ENCODE data around the gene TAF4.
"Not testable (repeated sequence)": the region's sequence is repeated elsewhere in the genome, so short reads cannot be mapped to it uniquely, and the experiment has no call there.

Gene TAF4

GRCh38 chr20:61958773-61959700, 106.6 kb downstream of the TAF4 start:
- DNase-seq (ENCODE audit: low spot score): no peak

GRCh38 chr20:61957961-61958715, 107.5 kb downstream of the TAF4 start:
- DNase-seq (ENCODE audit: low spot score): no peak

- DNase-seq (ENCODE audit: low spot score): no peak
These were observed 109.0 kb downstream of the TAF4 start for GRCh38 chr20:61956396-61957342.

DNA sequence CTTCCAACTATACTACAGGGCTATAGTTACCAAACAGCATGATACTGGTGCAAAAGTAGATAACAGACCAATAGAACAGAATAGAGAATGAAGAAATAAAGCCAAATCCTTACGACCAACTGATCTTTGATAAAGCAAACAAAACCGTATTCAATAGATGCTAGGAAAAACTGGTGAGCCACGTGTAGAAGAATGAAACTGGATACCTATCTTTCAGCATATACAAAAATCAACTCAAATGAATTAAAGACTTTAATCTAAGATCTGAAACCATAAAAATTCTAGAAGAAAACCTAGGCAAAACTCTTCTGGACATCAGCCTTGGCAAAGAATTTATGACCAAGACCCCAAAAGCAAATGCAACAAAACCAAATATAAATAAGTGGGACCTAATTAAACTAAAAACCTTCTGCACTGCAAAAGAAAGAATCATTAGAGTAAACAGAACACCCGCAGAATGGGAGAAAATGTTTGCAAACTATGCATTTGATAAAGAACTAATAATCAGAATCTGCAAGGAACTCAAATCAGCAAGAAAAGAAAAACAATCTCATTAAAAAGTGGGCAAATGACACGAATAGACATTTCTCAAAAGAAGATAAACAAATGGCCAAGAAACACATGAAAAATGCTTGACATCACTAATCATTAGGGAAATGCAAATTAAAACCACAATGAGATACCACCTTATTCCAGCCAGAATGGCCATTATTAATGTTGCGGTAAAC, 109.8 kb downstream of the TAF4 start:
- DNase-seq (ENCODE audit: low spot score): no peak

DNA sequence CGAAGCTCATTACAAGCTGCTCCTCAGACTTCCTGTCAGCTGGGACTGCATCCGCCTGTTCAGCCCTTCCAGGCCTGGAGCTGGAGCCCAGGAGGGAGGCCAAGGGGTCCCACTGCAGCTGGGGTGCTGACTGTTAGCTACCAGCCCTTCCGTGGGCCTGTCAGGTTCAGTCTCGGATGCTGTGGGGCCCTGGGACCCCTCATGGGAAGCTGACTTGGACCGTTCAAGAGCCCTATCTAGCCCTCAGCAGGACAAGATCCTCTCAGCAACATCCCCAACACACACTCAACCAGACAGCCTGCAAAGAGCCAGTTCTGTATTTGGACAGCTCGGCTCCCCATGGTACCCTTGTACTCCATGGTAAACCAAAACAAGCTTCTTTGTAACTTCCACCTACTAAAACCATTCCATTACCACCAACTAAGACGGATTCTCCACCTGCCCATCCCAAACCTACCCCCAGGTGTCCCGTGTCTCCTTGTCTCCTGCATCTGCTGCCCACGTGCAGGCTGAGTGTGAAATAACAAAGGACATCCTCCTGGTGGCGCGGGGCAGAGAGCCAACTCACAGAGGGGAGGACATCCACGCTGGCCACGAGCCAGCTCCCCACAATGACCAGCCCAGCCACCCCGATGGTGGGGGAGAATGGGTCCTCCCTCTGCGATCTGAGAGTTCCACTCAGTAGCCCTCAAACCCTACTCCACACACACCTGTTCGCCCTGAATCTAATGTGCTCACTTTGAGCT, 111.2 kb downstream of the TAF4 start:
- no peak for DNase-seq (ENCODE audit: low spot score)

GRCh38 chr20:61953037-61954021, 112.4 kb downstream of the TAF4 start:
- DNase-seq (ENCODE audit: low spot score): no peak

DNA sequence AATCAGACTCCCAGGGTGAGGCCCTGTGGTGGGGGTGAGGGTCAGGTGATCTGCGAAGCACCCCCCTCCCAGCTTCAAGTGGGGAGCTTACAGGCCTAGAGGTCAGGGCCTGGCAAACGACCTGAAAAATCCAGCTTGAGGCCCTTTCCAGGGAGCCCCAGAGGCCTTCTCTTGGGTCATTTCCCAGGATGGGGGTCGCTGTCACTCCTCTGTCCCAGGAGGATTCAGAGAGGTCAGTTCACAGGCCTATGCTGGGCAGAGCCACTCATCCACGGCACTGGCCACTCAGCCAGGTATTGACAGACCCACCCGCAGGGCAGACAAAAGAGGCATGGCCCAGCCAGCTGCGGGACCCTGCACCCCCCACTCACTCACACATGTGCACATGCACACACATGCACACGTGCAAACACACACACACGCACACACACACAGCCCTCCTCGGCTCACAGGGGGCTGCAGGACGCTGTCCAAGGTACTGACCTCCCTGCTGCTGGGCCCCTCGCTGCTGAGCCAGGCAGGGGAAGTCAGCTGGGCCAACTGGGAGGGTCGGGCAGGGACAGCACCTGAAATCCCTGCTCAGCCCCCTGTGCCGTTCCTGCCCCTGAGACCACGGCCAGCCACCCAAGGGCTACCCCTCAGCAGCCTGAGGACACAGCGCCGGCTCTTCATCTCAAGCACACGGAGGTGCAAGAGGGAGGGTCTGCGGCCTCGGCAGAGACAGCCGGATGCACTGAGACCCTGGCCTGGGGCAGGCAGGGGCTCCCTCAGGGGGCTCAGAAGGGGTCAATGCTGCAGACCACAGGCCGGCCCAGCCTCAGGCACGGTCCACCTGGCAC, 113.8 kb downstream of the TAF4 start:
- no peak for DNase-seq (ENCODE audit: low spot score)

DNA sequence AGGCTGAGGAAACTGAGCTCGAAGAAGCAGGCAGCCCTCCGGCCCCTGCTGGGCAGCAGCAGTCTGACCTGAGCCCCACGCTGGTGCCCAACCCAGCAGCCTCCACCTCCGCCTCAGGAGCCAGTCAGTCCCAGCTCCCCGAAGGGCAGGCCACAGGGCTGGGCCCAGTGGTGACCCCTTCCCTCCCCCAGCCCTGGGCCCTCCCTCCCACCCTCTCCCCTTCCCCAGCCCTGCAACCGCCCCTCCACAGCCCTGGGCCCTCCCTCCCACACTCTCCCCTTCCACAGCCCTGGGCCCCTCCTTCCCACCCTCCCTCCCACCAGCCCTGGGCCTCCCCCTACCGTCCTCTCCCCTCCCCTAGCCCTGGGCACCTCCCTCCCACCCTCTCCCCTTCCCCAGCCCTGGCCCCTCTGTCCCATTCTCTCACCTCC, 115.0 kb downstream of the TAF4 start:
- no peak for DNase-seq (ENCODE audit: low spot score)

- no peak for DNase-seq (ENCODE audit: low spot score)
These were observed 115.7 kb downstream of the TAF4 start for GRCh38 chr20:61949714-61950640.

DNA sequence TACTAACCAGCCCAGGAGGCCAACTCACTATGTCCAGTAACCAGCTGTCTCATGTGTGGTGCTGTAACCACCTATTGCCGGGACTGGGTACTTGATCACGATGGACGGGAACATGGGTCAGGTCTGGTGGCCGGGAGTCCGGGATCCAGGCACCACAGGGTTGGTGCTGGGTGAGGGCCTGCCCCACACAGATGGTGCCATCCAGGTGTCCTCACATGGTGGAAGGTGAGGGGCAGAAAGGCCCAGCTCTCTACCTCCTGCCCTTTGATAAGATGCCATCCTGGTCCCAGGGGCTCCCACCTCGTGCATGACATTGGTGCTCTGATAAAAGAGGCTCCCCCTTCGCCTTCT, 116.3 kb downstream of the TAF4 start:
- DNase-seq (ENCODE audit: low spot score): no peak

- DNase-seq (ENCODE audit: low spot score): no peak
These were observed 116.9 kb downstream of the TAF4 start for GRCh38 chr20:61948586-61949362.

DNA sequence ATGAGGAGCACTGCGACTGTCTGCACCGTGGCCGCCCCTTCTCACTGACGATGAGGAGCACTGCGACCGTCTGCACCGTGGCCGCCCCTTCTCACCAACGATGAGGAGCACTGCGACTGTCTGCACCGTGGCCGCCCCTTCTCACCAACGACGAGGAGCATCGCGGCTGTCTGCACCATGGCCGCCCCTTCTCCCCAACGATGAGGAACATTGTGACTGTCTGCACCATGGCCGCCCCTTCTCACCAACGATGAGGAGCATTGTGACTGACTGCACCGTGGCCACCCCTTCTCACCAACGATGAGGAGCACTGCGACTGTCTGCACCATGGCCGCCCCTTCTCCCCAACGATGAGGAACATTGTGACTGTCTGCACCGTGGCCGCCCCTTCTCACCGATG, 117.6 kb downstream of the TAF4 start:
- DNase-seq (ENCODE audit: low spot score): not testable (repeated sequence)

- DNase-seq (ENCODE audit: low spot score): not testable (repeated sequence)
These were observed 120.2 kb downstream of the TAF4 start for GRCh38 chr20:61945495-61945894.

DNA sequence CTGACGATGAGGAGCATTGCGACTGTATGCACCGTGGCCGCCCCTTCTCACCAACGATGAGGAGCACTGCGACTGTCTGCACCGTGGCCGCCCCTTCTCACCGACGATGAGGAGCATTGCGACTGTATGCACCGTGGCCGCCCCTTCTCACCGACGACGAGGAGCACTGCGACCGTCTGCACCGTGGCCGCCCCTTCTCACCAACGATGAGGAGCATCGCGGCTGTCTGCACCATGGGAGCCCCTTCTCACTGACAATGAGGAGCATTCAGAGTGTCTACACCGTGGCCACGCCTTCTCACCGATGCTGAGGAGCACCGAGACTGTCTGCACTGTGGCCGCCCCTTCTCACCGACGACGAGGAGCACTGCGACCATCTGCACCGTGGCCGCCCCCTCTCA, 120.7 kb downstream of the TAF4 start:
- not testable (repeated sequence) for DNase-seq (ENCODE audit: low spot score)

DNA sequence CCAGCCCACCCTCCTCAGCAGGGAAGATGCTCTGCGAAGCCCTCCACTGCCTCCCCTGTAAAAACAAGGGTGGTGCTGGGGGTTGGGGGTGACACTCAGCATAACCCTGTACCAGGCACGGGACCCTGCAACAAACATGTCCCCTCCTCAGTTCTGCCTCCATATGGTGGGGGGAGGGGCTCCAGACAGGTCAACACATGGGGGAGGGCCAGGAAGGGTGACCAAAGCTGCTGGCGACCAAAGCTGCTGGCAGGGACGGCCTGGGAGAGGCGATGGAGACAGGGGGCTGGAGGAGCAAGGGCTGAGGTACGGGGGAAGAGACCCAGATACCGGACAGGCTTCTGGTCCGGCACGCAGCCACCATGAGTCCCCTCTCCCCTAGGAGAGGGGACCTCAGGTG, 123.2 kb downstream of the TAF4 start:
- DNase-seq (ENCODE audit: low spot score): no peak

- no peak for DNase-seq (ENCODE audit: low spot score)
These were observed 123.8 kb downstream of the TAF4 start for GRCh38 chr20:61941721-61942405.

Measured in kidney capillary endothelial cell (primary cell).